D721Med (cell line): Measurements from ENCODE around the gene C19orf12.

Experiments used
- DNase-seq: peaks from one replicate; pipeline ENCODE4 v3.0.0; 2011; ENCODE audit warnings: low spot score; ENCODE audit not compliant: insufficient read length
- FAIRE-seq: peaks from 2 replicates; lab custom pipeline; 2011; peaks lifted over from hg19 to GRCh38; lab: Jason Lieb, UNC
- TF ChIP-seq, protein P1 (sequence below): IDR thresholded peaks from 2 replicates; pipeline ENCODE4 v1.5.1; 2012; ENCODE audit warnings: mild to moderate bottlenecking, control low read depth; ENCODE audit not compliant: insufficient read depth; ENCODE audit errors: missing control alignments

The C19orf12 gene

GRCh38 chr19:29758863-29759262 lies 43.8 kb upstream of the C19orf12 start:
- TF ChIP-seq, protein P1, sequence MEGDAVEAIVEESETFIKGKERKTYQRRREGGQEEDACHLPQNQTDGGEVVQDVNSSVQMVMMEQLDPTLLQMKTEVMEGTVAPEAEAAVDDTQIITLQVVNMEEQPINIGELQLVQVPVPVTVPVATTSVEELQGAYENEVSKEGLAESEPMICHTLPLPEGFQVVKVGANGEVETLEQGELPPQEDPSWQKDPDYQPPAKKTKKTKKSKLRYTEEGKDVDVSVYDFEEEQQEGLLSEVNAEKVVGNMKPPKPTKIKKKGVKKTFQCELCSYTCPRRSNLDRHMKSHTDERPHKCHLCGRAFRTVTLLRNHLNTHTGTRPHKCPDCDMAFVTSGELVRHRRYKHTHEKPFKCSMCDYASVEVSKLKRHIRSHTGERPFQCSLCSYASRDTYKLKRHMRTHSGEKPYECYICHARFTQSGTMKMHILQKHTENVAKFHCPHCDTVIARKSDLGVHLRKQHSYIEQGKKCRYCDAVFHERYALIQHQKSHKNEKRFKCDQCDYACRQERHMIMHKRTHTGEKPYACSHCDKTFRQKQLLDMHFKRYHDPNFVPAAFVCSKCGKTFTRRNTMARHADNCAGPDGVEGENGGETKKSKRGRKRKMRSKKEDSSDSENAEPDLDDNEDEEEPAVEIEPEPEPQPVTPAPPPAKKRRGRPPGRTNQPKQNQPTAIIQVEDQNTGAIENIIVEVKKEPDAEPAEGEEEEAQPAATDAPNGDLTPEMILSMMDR: no peak
- no peak for DNase-seq
- no peak for FAIRE-seq

GRCh38 chr19:29757551-29757950 lies 42.5 kb upstream of the C19orf12 start:
- no peak for FAIRE-seq
- DNase-seq: no peak
- TF ChIP-seq, protein P1: no peak

- FAIRE-seq (no peak), DNase-seq (no peak)
- TF ChIP-seq, protein P1: no peak
Measured at GRCh38 chr19:29753934-29754305, 38.9 kb upstream of the C19orf12 start.

DNA sequence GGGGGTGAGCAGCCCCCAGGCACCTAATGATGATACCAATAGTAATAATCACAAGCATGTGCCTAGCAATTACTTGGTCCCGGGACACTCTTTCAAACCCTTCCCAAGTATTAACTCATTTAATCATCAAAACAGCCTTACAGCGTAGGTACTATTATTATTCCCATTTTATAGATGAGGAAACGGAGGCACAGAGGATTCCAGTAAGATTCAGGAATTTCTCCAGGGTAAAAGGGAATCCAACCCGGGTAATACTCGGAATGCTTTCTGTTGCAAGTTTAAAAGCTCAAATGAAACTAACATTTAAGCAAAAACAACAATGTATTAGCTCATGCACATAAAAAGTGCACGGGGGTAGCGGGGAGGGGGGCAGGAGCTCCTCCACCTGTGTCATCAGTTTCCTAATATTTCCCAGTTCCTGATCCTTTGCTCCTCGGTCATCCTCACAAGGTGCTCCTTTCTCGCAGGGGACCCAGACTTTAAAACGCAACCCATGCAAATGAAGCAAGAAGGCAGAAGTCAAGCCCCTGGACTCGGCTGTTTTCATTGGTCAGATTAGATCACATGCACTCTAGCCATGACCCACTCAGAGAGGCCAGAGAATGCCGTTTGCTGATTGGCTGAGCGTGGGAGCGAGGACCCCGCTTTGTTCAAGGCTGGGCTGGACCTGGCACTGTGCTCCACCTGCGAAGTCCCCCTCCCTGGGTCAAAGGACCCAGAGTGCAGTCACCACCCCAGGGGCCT lies 38.3 kb upstream of the C19orf12 start:
- FAIRE-seq: no peak
- TF ChIP-seq, protein P1: no peak
- no peak for DNase-seq

- TF ChIP-seq, protein P1: no peak
- FAIRE-seq: no peak
- DNase-seq: no peak
Measured at GRCh38 chr19:29752450-29753025, 37.5 kb upstream of the C19orf12 start.

GRCh38 chr19:29751932-29752331 lies 36.9 kb upstream of the C19orf12 start:
- FAIRE-seq (no peak), DNase-seq (no peak)
- TF ChIP-seq, protein P1: no peak

DNA sequence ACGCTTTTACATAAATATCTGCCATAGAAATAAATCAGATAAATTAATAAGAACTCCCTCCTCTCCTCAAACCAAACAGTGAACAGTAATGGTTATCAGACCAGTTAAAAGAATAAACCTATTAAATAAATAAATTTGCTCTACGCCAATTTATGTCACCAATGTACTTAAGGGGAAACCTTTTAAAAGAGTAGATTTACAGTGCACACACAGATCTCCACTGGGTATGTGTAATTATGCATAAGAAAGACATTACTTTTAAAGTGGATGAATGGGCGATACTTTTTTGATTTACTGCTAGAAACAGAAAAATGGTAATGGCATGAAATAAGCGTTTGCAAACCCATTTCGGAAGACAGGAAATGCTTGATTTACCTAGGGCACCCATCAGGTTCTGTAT lies 34.9 kb upstream of the C19orf12 start:
- DNase-seq (no peak), FAIRE-seq (no peak)

More for the DNA sequence above, 34.9 kb upstream of the C19orf12 start:
- TF ChIP-seq, protein P1: no peak
